Ishikawa (cell line): Measurements from ENCODE around the gene SLC48A1.

Source experiments
- CEBPB ChIP-seq: IDR thresholded peaks from 2 replicates; pipeline ENCODE4 v1.6.1; 2012
- CREB1 ChIP-seq: IDR thresholded peaks from 2 replicates; pipeline ENCODE4 v1.6.1; 2012; ENCODE audit warnings: low read depth
- EGR1 ChIP-seq: IDR thresholded peaks from 2 replicates; pipeline ENCODE4 v1.6.1; 2012
- EP300 ChIP-seq: IDR thresholded peaks from 2 replicates; pipeline ENCODE4 v1.6.1; 2012; ENCODE audit warnings: borderline replicate concordance
- FOXM1 ChIP-seq: IDR thresholded peaks from 2 replicates; pipeline ENCODE4 v1.6.1; 2012; ENCODE audit warnings: low read depth, borderline replicate concordance
- RAD21 ChIP-seq: IDR thresholded peaks from 2 replicates; pipeline ENCODE4 v1.6.1; 2012; ENCODE audit warnings: low read depth
- TAF1 ChIP-seq: IDR thresholded peaks from 2 replicates; pipeline ENCODE4 v1.6.1; 2012; ENCODE audit warnings: low read depth, mild to moderate bottlenecking
- TCF12 ChIP-seq: IDR thresholded peaks from 2 replicates; pipeline ENCODE4 v1.6.1; 2012; ENCODE audit warnings: low read depth
- YY1 ChIP-seq: IDR thresholded peaks from 2 replicates; pipeline ENCODE4 v1.6.1; 2012; ENCODE audit warnings: low read depth
- ZBTB7A ChIP-seq: IDR thresholded peaks from 2 replicates; pipeline ENCODE4 v1.6.1; 2012; ENCODE audit warnings: low read depth
- TF ChIP-seq, protein P1 (sequence below): IDR thresholded peaks from 2 replicates; pipeline ENCODE4 v1.6.1; 2012
- TF ChIP-seq, protein P2 (sequence below): IDR thresholded peaks from 2 replicates; pipeline ENCODE4 v1.6.1; 2012; ENCODE audit warnings: low read depth, mild to moderate bottlenecking
- TF ChIP-seq, protein P3 (sequence below): IDR thresholded peaks from 2 replicates; pipeline ENCODE4 v1.6.1; 2012

DNA sequence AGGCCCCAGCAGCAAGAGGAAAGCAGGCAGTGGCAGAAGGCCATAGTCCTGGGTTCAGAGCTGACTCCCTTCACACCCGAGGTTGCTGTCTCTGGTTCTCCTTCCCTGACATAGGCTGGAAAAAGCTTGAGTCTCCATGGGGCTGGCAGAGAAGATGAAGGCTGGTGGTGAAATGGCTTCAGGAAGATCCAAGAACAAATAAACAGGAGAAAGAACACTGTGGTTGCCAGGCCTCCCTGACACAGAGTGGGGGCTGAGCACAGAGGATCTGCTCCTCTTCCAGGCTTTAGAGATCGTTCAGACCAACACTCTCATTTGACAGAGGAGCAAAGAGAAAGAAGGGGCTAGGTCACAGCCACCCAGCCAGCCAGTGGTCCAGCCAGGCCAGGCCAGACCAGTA lies 32.4 kb downstream of the SLC48A1 start:
- TF ChIP-seq EGR1 = no peak
- no peak for TF ChIP-seq EP300
- TF ChIP-seq YY1 = no peak
- TF ChIP-seq TAF1 = no peak
- TF ChIP-seq, protein P1, sequence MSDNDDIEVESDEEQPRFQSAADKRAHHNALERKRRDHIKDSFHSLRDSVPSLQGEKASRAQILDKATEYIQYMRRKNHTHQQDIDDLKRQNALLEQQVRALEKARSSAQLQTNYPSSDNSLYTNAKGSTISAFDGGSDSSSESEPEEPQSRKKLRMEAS = no peak
- TF ChIP-seq RAD21 = no peak
- no peak for TF ChIP-seq CREB1
- TF ChIP-seq, protein P2, sequence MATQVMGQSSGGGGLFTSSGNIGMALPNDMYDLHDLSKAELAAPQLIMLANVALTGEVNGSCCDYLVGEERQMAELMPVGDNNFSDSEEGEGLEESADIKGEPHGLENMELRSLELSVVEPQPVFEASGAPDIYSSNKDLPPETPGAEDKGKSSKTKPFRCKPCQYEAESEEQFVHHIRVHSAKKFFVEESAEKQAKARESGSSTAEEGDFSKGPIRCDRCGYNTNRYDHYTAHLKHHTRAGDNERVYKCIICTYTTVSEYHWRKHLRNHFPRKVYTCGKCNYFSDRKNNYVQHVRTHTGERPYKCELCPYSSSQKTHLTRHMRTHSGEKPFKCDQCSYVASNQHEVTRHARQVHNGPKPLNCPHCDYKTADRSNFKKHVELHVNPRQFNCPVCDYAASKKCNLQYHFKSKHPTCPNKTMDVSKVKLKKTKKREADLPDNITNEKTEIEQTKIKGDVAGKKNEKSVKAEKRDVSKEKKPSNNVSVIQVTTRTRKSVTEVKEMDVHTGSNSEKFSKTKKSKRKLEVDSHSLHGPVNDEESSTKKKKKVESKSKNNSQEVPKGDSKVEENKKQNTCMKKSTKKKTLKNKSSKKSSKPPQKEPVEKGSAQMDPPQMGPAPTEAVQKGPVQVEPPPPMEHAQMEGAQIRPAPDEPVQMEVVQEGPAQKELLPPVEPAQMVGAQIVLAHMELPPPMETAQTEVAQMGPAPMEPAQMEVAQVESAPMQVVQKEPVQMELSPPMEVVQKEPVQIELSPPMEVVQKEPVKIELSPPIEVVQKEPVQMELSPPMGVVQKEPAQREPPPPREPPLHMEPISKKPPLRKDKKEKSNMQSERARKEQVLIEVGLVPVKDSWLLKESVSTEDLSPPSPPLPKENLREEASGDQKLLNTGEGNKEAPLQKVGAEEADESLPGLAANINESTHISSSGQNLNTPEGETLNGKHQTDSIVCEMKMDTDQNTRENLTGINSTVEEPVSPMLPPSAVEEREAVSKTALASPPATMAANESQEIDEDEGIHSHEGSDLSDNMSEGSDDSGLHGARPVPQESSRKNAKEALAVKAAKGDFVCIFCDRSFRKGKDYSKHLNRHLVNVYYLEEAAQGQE = no peak
- no peak for TF ChIP-seq FOXM1
- no peak for TF ChIP-seq CEBPB
- no peak for TF ChIP-seq ZBTB7A
- TF ChIP-seq, protein P3, sequence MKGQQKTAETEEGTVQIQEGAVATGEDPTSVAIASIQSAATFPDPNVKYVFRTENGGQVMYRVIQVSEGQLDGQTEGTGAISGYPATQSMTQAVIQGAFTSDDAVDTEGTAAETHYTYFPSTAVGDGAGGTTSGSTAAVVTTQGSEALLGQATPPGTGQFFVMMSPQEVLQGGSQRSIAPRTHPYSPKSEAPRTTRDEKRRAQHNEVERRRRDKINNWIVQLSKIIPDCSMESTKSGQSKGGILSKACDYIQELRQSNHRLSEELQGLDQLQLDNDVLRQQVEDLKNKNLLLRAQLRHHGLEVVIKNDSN = no peak
- no peak for TF ChIP-seq TCF12
